LNCAP (cell line): ENCODE results near the gene STK32B.

Experiments
- CTCF ChIP-seq: fragments of 450-650 bp; IDR thresholded peaks from 2 replicates; pipeline ENCODE4 v1.5.1; 2017; ENCODE audit warnings: mild to moderate bottlenecking

STK32B gene

GRCh38 chr4:5524446-5525299 is 473.4 kb downstream of the STK32B start:
- no peak for TF ChIP-seq CTCF

DNA sequence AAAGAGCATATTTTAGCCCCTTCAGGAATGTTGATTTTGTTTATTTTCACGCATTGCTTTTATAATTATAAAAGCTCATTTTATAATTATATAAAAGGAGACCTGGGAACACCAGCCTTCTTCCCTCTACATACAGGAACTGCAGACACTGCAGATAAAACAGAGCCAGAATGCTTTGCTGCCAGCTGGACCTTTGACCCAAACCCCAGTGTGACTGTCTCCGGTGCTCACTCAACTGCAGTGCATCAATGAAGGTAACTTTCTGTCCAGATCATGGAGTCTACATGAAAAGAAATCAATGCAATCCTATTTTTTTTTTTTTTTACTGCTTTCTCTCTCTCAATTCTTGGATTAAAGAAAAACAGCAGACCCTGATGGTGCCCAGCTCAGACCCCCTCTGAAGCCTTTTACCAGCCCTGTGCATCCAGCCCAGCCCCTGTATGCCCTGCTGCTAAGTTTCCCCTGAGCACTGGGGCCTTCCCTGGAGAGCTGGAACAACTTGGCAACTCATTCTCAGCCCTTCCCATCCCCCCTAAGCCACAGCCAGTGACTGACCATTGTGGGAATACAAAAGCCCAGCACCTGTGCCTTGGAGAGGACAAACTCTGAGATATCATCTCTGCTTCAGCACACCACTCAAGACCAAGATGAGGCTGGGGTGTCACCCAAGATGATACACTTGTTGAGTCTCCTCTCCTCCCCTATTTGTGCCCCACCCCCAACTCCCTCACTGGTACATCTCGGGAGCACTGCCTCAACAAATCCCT is 475.0 kb downstream of the STK32B start:
- TF ChIP-seq CTCF: no peak

GRCh38 chr4:5527211-5527610 is 475.9 kb downstream of the STK32B start:
- TF ChIP-seq CTCF: no peak

- no peak for TF ChIP-seq CTCF
Measured at GRCh38 chr4:5528031-5528436, 476.8 kb downstream of the STK32B start.

- no peak for TF ChIP-seq CTCF
Measured at GRCh38 chr4:5532100-5532499, 480.8 kb downstream of the STK32B start.

DNA sequence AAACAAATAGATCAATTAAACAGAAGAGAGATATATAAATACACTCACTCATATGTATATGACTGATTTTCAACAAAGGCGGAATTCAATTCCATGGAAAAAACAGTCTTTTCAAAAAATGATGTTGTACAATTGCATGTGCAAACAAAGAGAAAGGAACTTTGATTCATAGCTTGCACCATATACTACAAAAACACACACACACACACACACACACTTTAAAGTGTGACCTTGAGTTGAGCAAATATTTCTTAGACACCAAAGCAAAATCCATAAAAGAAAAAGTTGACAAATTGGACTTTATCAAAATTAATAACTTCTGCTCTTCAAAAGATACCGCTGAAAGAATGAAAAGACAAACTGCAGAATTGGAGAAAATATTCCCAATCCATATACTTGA is 488.3 kb downstream of the STK32B start:
- no peak for TF ChIP-seq CTCF

GRCh38 chr4:5541169-5541568 is 489.9 kb downstream of the STK32B start:
- no peak for TF ChIP-seq CTCF
